Measurements from ENCODE around the gene TOP2A. TPM values are rescaled to one million over a fixed set of nuclear protein-coding genes. Genes with fewer than 3 reads are reported as not detected.
A peak's percentile ranks its signal among the peaks of the same experiment; 100 is the strongest.

TOP2A gene
- total RNA-seq, 1 donor from 2014 or later = 32.4 TPM

GRCh38 chr17:40364906-40365305, 52.8 kb downstream of the TOP2A start:
- TF ChIP-seq CTCF (IDR thresholded peaks at IDR 0.05; ENCODE audit: partially characterized antibody, unreplicated experiment) = no peak
- Mint-ChIP-seq H3K27ac (ENCODE audit: unreplicated experiment) (no peak overlapping the region), H3K9me3 (ENCODE audit: unreplicated experiment) (peaks cover 9% of the 10 kb centered on the region), H3K27me3 (ENCODE audit: unreplicated experiment) (peaks cover 9% of the 10 kb centered on the region), H3K4me3 (ENCODE audit: unreplicated experiment) (no peak overlapping the region), H3K36me3 (ENCODE audit: unreplicated experiment) (no peaks in the 10 kb centered on the region), H3K4me1 (ENCODE audit: low read depth, unreplicated experiment) (peaks cover 1% of the 10 kb centered on the region)
- no peak for DNase-seq

GRCh38 chr17:40364121-40364861, 53.4 kb downstream of the TOP2A start, which contains the start of gene GJD3:
GJD3 (minus strand) TSS chr17:40364737; CDS start chr17:40363815, 922 bp downstream.
- no peak for TF ChIP-seq CTCF (IDR thresholded peaks at IDR 0.05; ENCODE audit: partially characterized antibody, unreplicated experiment)
- H3K36me3 Mint-ChIP-seq (ENCODE audit: unreplicated experiment) = no peaks in the 10 kb centered on the region
- H3K4me1 Mint-ChIP-seq (ENCODE audit: low read depth, unreplicated experiment) = peaks cover 1% of the 10 kb centered on the region
- no peak for DNase-seq
- peak within 1 kb of the TSS; percentile 90 for H3K4me3 Mint-ChIP-seq (ENCODE audit: unreplicated experiment)
- H3K27ac Mint-ChIP-seq (ENCODE audit: unreplicated experiment) = no peak within 1 kb of the TSS
- peaks cover 9% of the 10 kb centered on the region for H3K9me3 Mint-ChIP-seq (ENCODE audit: unreplicated experiment)
- H3K27me3 Mint-ChIP-seq (ENCODE audit: unreplicated experiment) = peaks cover 9% of the 10 kb centered on the region

- TF ChIP-seq CTCF (IDR thresholded peaks at IDR 0.05; ENCODE audit: partially characterized antibody, unreplicated experiment) = no peak
- H3K27me3 Mint-ChIP-seq (ENCODE audit: unreplicated experiment) = peaks cover 9% of the 10 kb centered on the region
- peaks cover 1% of the 10 kb centered on the region for H3K4me1 Mint-ChIP-seq (ENCODE audit: low read depth, unreplicated experiment)
- peak; percentile 59 for DNase-seq
- H3K27ac Mint-ChIP-seq (ENCODE audit: unreplicated experiment) = no peak overlapping the region
- H3K36me3 Mint-ChIP-seq (ENCODE audit: unreplicated experiment) = no peaks in the 10 kb centered on the region
- H3K9me3 Mint-ChIP-seq (ENCODE audit: unreplicated experiment) = peaks cover 9% of the 10 kb centered on the region
- H3K4me3 Mint-ChIP-seq (ENCODE audit: unreplicated experiment) = peak overlapping the region; percentile 90
These were observed 54.4 kb downstream of the TOP2A start for GRCh38 chr17:40363111-40363827.

- H3K9me3 Mint-ChIP-seq (ENCODE audit: unreplicated experiment) = peaks cover 9% of the 10 kb centered on the region
- peak overlapping the region; percentile 57 for H3K4me3 Mint-ChIP-seq (ENCODE audit: unreplicated experiment)
These were observed 55.0 kb downstream of the TOP2A start for GRCh38 chr17:40362696-40363110.

More at GRCh38 chr17:40362696-40363110, 55.0 kb downstream of the TOP2A start:
- Mint-ChIP-seq H3K4me1 (ENCODE audit: low read depth, unreplicated experiment) (peaks cover 1% of the 10 kb centered on the region), H3K27me3 (ENCODE audit: unreplicated experiment) (peaks cover 9% of the 10 kb centered on the region), H3K36me3 (ENCODE audit: unreplicated experiment) (no peaks in the 10 kb centered on the region), H3K27ac (ENCODE audit: unreplicated experiment) (no peak overlapping the region)
- TF ChIP-seq CTCF (IDR thresholded peaks at IDR 0.05; ENCODE audit: partially characterized antibody, unreplicated experiment) = no peak
- peak; percentile 91 for DNase-seq
